Endothelial cell of umbilical vein (primary cell): ENCODE data around the gene CERKL. TPM values are rescaled to one million over a fixed set of nuclear protein-coding genes. Genes with fewer than 3 reads are reported as not detected.

Experiments
- BruUV-seq: library from RNA; stranded (reverse); fragments of 400-500 nt; replicated peaks from 2 replicates; lab custom pipeline; 2021; lab: Mats Ljungman, UMichigan
- CTCF ChIA-PET: fragments of 300-600, 350-600 bp; sonication (Branson Sonifier 250); formaldehyde crosslinking; loops from one replicate; lab custom pipeline; 2021; ENCODE audit warnings: antibody characterized with exemption, inconsistent platforms; lab: Charles Lee
- POLR2A ChIA-PET: fragments of 300-600, 350-600 bp; sonication (Branson Sonifier 250); formaldehyde crosslinking; loops from one replicate; lab custom pipeline; 2021; ENCODE audit warnings: antibody characterized with exemption, inconsistent platforms; lab: Charles Lee
- DNase-seq: peaks from one replicate; pipeline ENCODE4 v3.0.0-alpha.2; 2011; ENCODE audit warnings: low read depth, low spot score
- FAIRE-seq: peaks from 2 replicates; lab custom pipeline; 2011; peaks lifted over from hg19 to GRCh38; lab: Jason Lieb, UNC
- H2AFZ ChIP-seq: 2 replicates; pipeline ENCODE4 v1.6.0; 2012; ENCODE audit warnings: low read depth, low read length, control low read depth, inconsistent platforms
- H3K27ac ChIP-seq: 2 replicates; pipeline ENCODE4 v1.5.1; 2011; ENCODE audit warnings: low read depth, mild to moderate bottlenecking, control low read depth, low read length, moderate library complexity; ENCODE audit not compliant: insufficient read depth
- H3K27me3 ChIP-seq, 2 experiments: 2 replicates each; pipeline versions ENCODE4 v1.6.0 to v1.6.1; 2011; ENCODE audit warnings: low read length in 2 of 2, mixed read lengths in 1 of 2; ENCODE audit not compliant: control insufficient read depth in 2 of 2, insufficient read depth in 2 of 2
- H3K36me3 ChIP-seq, 2 experiments: 2 replicates in 1 of 2; 3 replicates in 1 of 2; pipeline ENCODE4 v1.5.1; 2011; ENCODE audit warnings: low read length in 2 of 2, mild to moderate bottlenecking in 1 of 2, moderate library complexity in 1 of 2; ENCODE audit not compliant: control insufficient read depth in 2 of 2, insufficient read depth in 2 of 2; ENCODE audit errors: extremely low read depth in 1 of 2
- H3K4me1 ChIP-seq: 3 replicates; pipeline ENCODE4 v1.5.1; 2011; ENCODE audit warnings: mild to moderate bottlenecking, low read length; ENCODE audit not compliant: control insufficient read depth, insufficient read depth; ENCODE audit errors: extremely low read depth
- H3K4me2 ChIP-seq: 2 replicates; pipeline ENCODE4 v1.6.1; 2011; ENCODE audit warnings: low read length, control low read depth, mixed read lengths; ENCODE audit not compliant: insufficient read depth
- H3K4me3 ChIP-seq, 3 experiments: fragments of 200-600 bp in 1 of 3; sonication (generic), shearing (Covaris generic) in 1 of 3; replicated peaks in 1 of 3; 2 replicates each; pipeline ENCODE4 v1.5.1; 2011 to 2016; ENCODE audit warnings: control low read depth in 3 of 3, low read length in 3 of 3, mild to moderate bottlenecking in 2 of 3, inconsistent platforms in 1 of 3, low read depth in 1 of 3, moderate library complexity in 1 of 3; ENCODE audit not compliant: insufficient read depth in 1 of 3
- H3K79me2 ChIP-seq: 2 replicates; pipeline ENCODE4 v1.6.0; 2012; ENCODE audit warnings: low read length, inconsistent platforms; ENCODE audit not compliant: control insufficient read depth, insufficient read depth
- H3K9ac ChIP-seq: replicated peaks from 2 replicates; pipeline ENCODE3; 2011; ENCODE audit warnings: low read length, control low read depth; ENCODE audit not compliant: insufficient read depth; ENCODE audit errors: extremely low read depth
- H3K9me1 ChIP-seq: replicated peaks from 3 replicates; pipeline ENCODE4 v1.6.0; 2011; ENCODE audit warnings: mild to moderate bottlenecking, low read length; ENCODE audit not compliant: control insufficient read depth, insufficient read depth; ENCODE audit errors: extremely low read depth
- H3K9me3 ChIP-seq: replicated peaks from 2 replicates; pipeline ENCODE4 v1.5.1; 2012; ENCODE audit warnings: low read length, inconsistent platforms; ENCODE audit not compliant: control insufficient read depth, insufficient read depth
- H4K20me1 ChIP-seq: replicated peaks from 2 replicates; pipeline ENCODE3; 2011; ENCODE audit warnings: mild to moderate bottlenecking, low read length; ENCODE audit not compliant: control insufficient read depth, insufficient read depth; ENCODE audit errors: extremely low read depth
- CTCF ChIP-seq, 2 donors: IDR thresholded peaks; 1 replicate in 1 of 2; 2 replicates in 1 of 2; pipeline ENCODE4 v1.5.1; 2011; ENCODE audit warnings: low read length in 2 of 2, mild to moderate bottlenecking in 2 of 2, moderate library complexity in 2 of 2, control low read depth in 1 of 2, inconsistent platforms in 1 of 2, low read depth in 1 of 2; ENCODE audit not compliant: insufficient read depth in 1 of 2; ENCODE audit errors: extremely low read depth in 1 of 2
- GATA2 ChIP-seq: IDR thresholded peaks from 2 replicates; pipeline ENCODE4 v1.7.0; 2011; ENCODE audit warnings: low read depth, mild to moderate bottlenecking, moderate library complexity, mixed read lengths, low read length; ENCODE audit not compliant: insufficient read length, insufficient read depth
- JUN ChIP-seq: IDR thresholded peaks from 2 replicates; pipeline ENCODE4 v1.6.1; 2011; ENCODE audit warnings: borderline replicate concordance, low read depth; ENCODE audit not compliant: insufficient read length, insufficient read depth
- MAX ChIP-seq: IDR thresholded peaks from 2 replicates; pipeline ENCODE4 v1.6.1; 2011; ENCODE audit not compliant: insufficient read depth, insufficient read length
- MYC ChIP-seq: IDR thresholded peaks from one replicate; pipeline ENCODE4 v1.6.1; 2011; ENCODE audit warnings: mild to moderate bottlenecking, low read depth, low read length
- POLR2A ChIP-seq: IDR thresholded peaks from 2 replicates; pipeline ENCODE4 v1.6.1; 2012; ENCODE audit warnings: low read depth, mild to moderate bottlenecking, control low read depth, low read length
- dilution Hi-C: fragments of 300-500 bp; cut with MboI; formaldehyde crosslinking; loops from one replicate; pipeline ENCODE4 v1.15.0; 2019; ENCODE audit warnings: low sequenced_read_pairs; ENCODE audit not compliant: extremely low pct_ligation_motif_present
- intact Hi-C: fragments of 100-400 bp; cut with micrococcal nuclease; formaldehyde crosslinking; loops from one replicate; pipeline ENCODE4 v1.10.0; 2022
- polyA plus RNA-seq, 4 experiments: library from polyadenylated mRNA; depleted of rRNA in 3 of 4; stranded (reverse) in 3 of 4; unstranded in 1 of 4; fragments of >200 nt; gene quantifications; 2 replicates each; pipeline versions ENCODE4 v1.2.1 to v1.2.3, GENCODE V29; 2011 to 2012; ENCODE audit warnings: missing spikeins in 1 of 4
- total RNA-seq: library from RNA; stranded (reverse); gene quantifications from 2 replicates; pipeline ENCODE4 v1.2.3, GENCODE V29; 2021

Gene CERKL
- total and polyA plus RNA-seq, 2 donors (not counting 3 experiments of a cell fraction or from before 2014, with no cell fraction given) = not detected

- BruUV-seq = no TSS peak
- intact Hi-C loops = no loop called here
Observed at GRCh38 chr2:181585732-181586131, 71.2 kb downstream of the CERKL start.

GRCh38 chr2:181581534-181581933 is 75.4 kb downstream of the CERKL start:
- Histone ChIP-seq H3K9me3 (no peaks in the 10 kb centered on the region), H3K27ac (no peak overlapping the region), H3K79me2 (no peaks in the 10 kb centered on the region), H3K4me2 (no peak overlapping the region), H4K20me1 (no peaks in the 10 kb centered on the region), H3K9ac (no peak overlapping the region), H3K4me3 (no peak overlapping the region), H3K36me3 (no peaks in the 10 kb centered on the region), H3K9me1 (no peaks in the 10 kb centered on the region), H3K27me3 (peaks cover 5 to 9% of the 10 kb centered on the region in 2 experiments), H3K4me1 (no peaks in the 10 kb centered on the region), H2AFZ (no peak overlapping the region)
- BruUV-seq = no TSS peak
- ChIA-PET CTCF (interaction anchor here (1.4 kb wide), 2 partner anchors 10 to 134 kb away, joined by 5 read pairs; no protein-coding TSS in a partner anchor), POLR2A (no interaction called here)
- DNase-seq (no peak), FAIRE-seq (no peak)
- intact Hi-C loops = no loop called here
- no peak for TF ChIP-seq POLR2A
- no peak for TF ChIP-seq JUN
- no peak for TF ChIP-seq MYC
- TF ChIP-seq GATA2 = no peak
- no peak for TF ChIP-seq CTCF (IDR thresholded peaks at IDR 0.05; ENCODE audit: extremely low read depth in 1 of 2, insufficient read depth in 1 of 2, low read depth in 1 of 2, low read length in 2 of 2)
- dilution Hi-C loops = no loop called here

More at GRCh38 chr2:181585732-181586131, 71.2 kb downstream of the CERKL start:
- no peak overlapping the region for H3K4me3 ChIP-seq
- no peaks in the 10 kb centered on the region for H4K20me1 ChIP-seq
- DNase-seq = no peak
- H3K27me3 ChIP-seq = peaks cover 0 to 4% of the 10 kb centered on the region in 2 experiments
- H3K9ac ChIP-seq = no peak overlapping the region
- dilution Hi-C loops = no loop called here
- no peak overlapping the region for H3K4me2 ChIP-seq
- H3K4me1 ChIP-seq = no peaks in the 10 kb centered on the region
- no peak overlapping the region for H3K27ac ChIP-seq
- no peak overlapping the region for H2AFZ ChIP-seq
- H3K9me3 ChIP-seq = no peaks in the 10 kb centered on the region
- no peaks in the 10 kb centered on the region for H3K79me2 ChIP-seq
- no peaks in the 10 kb centered on the region for H3K9me1 ChIP-seq
- POLR2A ChIA-PET = no interaction called here
- FAIRE-seq = no peak
- CTCF ChIA-PET = interaction anchor here (1.1 to 2.5 kb wide), 4 partner anchors 11 to 1462 kb away, joined by 3 to 12 read pairs (median 4); no protein-coding TSS in a partner anchor
- no peaks in the 10 kb centered on the region for H3K36me3 ChIP-seq
- no peak for TF ChIP-seq MAX
